SK-N-DZ (cell line): ENCODE results near the gene CDC42EP3.

ENCODE experiments used
- DNase-seq: peaks from one replicate; pipeline ENCODE4 v3.0.0-alpha.2; 2015; ENCODE audit warnings: low spot score

The CDC42EP3 gene

DNA sequence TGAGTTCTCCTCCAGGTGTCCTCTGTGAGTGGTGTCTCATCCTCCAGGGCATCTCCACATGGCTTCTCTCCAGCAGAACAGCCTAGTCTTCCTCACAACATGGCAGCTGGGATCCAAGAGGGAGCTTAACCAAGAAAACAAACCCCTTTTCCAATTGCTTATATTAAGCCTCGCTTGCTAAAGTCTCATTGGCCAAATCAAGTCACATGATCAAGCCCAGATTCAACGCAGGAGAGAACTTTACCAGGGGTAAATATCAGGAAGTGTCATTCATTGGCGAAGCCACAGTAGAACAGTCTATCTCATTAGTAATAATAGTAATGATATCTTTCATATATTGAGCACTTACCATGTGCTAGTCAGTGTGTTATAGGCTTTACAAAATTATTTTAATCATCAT, 53.1 kb downstream of the CDC42EP3 start:
- DNase-seq: no peak

DNA sequence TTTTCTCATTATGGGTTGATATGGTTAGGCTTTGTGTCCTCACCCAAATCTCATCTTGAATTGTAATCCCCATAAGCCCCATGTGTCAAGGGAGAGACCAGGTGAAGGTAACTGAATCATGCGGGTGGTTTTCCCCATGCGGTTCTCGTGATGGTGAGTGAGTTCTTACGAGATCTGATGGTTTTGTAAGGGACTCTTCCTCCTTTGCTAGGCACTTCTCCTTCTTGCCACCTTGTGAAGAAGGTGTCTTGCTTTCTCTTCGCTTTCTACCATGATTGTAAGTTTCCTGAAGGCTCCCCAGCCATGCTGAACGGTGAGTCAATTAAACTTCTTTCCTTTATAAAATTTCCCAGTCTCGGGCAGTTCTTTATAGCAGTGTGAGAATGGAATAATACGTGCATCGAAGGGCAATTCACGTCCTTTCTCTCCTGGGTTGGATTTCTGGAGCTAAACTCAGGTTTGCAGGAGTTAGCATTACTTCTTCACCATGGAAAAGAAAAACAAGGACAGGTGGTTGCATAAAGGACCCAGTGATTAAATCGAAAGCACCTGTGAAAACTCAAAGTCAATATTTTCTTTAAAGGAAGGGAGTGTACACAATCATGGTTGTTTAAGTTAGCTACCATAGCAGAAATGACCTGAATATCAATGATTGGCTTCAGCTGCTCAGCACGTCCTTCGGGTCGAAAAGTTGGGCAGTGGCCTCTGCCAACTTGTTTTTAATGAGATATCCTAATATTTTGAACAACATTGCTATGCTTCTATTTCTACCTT, 54.1 kb downstream of the CDC42EP3 start:
- DNase-seq: no peak

DNA sequence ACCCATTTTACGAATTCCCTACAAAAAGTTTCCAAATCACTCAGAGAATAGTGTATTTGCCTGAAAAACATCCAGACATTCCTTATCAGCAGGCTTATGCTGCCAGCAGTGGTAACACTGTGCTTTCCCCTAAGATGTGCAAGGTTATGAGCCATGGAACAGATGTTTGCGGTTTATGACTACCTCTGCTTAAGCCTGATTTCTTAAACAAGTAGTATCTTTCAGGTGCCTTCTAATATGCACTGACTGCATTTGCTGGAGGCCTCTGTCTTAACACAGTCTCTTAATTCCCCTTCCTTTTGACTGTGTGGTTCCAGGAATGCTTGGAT, 54.8 kb downstream of the CDC42EP3 start:
- no peak for DNase-seq

DNA sequence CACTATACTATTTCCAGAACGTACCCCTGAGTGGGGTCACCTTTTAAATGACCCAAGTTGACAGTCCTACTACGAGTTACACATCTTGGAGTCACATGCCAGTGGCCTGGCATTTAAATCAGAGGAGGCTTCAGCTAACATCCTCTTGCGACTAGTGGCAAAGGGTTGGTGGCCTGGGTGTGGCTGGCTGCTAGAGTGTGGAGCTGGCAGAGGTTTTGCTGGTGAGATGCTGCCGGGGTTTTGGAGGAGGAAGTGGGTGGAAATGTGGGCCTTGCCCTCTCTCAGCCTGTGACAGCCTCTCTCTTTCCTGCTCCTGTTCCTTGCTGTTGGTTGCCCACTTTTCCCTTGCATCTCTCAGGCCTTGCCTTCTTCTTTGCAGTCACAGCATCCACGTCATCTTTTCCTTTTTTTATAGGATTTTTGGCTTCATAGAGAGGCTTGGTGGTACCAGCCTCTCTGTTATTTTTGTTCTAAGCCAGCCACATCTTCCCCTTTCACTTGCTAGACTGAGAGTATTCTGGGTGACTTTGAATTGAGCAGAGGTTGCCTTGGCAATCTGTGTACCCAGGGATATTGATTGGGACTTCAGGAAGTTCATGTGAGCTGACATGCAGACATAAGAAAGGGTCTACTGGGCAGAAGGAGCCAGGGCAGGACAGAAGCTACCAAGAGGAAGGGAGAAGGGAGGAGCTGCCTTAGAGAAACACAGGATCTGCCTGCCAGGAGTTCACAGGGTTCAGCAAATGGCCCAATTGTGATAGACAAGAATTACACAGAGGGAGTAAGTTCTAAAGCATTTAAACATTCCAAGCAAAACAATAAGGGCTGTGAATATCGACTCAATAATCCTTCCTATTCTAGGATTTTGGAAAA, 55.4 kb downstream of the CDC42EP3 start:
- DNase-seq: no peak

DNA sequence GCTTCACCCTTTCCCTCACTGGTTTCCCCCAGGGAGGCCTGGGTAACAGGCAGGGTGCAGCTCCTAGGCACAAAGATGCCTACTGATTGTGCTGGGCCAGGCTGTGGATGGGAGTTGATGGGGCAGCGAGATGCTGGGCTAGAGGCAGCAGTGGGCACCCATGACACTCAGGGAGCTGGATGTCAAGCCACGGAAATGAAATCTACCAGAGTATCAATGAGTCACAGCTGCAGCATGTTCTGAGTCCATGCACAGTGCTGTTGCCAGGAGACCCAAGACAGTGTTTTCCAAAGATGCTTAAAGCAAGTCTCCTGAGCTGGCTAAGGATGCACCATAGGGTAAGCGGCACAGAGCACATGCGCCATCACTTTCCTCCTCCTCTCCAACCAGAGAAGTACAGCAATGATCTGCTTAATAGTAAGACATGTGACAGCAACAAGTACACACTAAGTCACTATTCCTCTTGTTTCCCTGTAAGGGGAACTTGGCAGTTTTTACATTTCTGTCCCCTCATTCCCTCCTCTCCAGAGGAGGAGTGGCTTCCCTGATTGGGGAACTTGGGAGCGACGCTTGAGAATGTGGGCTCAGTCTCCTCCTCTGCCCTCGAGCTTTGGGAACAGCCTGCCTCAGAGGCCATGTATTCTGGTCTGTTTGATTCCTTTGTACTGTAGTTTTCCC, 57.2 kb downstream of the CDC42EP3 start:
- DNase-seq: no peak

DNA sequence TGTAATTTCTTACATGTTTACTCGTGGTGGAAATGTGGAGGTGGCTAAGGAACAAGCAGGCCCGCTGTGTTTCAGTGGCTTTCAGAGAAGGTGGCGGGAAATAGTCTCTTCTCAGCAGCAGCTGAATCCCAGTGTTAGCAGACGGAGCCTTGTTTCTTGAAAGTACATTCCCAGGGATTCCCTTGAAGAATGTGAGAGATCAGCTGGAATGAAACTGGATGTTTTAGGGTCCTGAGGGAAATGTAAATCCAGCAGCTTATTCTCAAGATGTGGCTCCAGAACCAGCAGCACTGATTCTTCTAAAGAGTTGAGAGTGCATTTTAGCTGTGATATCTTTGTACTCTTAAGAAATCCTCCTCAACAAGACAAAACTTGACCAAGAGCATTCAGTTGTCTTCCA, 59.1 kb downstream of the CDC42EP3 start:
- no peak for DNase-seq

DNA sequence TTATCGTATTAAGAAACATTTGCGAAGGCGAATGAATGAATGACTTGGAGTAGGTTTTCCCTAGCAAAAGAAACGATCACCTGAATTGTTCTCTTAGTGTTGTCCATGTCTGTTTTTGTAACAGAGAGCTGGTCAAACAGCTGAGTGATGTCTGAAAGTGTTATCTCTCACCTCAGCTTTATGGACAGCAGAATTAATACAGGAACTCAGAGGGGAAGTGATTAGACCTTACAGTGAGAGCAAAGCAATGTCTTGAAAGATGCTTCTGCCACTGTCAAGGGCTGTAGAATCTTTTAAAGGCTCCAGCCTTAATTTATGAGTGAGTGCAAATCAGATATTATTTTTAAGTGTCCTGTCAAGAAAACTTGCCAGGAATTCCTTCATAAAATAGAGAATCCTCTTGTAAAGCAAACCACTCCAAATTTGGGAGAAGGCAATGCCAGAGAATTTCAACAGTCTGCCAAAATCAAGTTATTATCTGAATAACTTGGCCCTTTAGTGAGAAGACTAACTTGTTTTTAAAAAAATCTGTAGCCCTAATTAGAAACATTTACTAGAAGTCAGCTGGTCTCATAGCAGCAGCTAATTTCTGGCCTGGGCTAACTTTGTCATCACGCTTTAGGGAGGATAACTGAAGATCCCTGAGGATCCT, 60.7 kb downstream of the CDC42EP3 start:
- DNase-seq: no peak

DNA sequence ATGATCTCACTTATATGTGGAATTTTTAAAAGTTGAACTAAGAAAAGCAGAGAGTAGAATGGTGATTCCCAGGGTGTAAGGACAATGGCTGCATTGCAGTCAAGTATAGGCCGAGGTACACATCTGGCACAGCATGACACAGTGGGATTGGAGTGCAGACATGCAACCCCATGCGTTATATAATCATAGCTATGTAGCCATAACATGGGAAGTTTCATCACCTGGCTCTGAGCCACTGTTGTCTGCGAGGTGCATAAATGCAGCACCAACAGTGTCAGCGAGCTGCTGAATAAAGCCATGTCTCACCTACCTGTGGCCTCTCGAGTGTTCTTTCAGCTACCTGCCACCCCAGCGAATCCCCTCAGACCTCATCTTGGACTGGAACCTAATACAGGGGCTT, 61.7 kb downstream of the CDC42EP3 start:
- no peak for DNase-seq

DNA sequence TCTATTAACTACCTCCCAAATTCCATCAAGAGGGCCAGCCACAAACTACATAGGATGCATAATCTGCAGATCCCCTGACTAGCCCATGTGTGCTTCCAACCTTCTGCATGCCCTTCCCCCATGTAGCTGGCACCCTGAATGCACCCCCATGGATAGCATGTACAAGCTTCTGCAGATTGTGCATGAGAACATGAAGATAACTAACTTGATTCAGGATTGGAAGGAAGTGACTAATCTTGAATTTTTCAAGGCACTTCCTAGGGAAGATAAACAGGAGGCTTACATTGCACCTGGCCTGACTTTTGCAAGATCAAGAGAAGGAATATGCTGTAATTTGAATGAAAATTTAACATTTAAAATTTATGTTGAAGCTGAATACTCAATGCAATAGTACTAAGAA, 66.7 kb downstream of the CDC42EP3 start:
- no peak for DNase-seq

DNA sequence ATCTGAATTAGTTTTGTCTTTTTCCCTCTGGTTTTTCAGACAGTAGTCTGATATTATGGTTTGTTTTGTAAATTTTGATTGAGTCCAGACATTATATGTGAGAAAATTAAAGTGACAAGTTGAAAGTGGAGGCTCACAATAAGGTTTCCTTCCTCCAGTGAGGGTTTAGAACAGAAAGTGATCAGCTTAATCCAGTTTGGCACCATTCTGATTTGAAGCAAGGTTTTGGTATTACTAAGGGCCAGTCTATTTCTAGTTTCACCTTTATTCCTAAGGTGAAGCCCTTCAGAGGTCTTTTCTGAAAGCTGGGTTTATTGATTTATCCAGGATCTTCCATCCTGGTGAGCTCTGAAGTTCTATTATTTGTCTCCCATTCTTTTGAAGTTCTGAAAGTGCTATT, 68.7 kb downstream of the CDC42EP3 start:
- DNase-seq: no peak

DNA sequence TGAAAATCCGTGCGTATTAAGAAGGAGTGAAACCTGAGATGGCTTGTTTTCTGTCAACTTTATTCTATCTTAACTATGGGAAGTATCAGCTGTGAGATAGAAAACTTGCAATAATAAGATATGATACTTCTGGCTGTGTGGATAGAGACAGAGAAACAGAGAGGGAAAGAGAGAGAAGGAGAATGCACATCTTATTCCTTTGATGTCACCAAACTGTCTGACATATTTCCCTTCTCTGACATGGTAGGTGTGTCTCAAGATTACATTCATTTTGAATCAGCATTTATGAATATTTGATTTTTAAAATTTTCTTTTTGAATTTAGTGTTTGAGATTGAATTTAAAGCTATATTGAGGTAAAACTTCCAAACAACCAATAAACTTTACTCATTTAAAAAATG, 69.4 kb downstream of the CDC42EP3 start:
- no peak for DNase-seq

DNA sequence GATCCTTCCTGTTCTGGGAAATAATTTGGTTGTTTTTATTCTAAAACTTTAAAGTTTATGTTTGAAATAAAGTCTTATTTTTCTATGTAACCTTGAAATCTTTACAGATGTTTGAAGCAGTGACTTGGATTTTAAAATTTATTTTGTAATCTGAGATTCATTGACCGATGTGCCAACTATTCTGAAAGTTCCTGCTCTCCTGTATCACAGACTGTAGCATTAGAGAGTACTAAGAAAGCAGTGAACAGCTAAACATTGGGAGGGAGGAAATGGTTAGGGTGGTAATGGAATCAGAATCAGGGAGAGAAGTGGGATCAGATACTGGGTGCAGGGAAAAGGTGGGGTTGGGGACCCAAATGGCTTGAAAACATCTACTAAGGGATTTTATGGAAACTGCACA, 69.9 kb downstream of the CDC42EP3 start:
- DNase-seq: no peak

DNA sequence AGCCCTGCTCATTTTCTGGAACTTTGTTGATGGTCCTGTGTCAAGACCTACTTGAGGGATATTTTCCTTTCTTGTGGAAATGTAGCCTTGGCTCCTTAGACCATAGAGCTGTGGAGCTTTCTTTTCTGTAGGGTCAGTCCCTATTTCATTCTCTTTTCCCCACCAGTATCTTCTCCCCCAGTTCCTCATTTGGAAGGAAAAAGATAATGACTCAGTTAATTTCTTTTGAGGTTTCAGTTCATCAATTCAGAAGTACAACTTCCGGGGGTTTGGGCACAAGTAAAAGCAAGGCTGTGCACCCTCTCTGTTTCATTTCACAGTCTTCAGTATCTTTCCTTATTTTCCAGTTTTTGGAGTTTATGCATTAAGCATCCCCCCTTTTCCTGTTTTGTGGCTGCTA, 70.7 kb downstream of the CDC42EP3 start:
- no peak for DNase-seq

DNA sequence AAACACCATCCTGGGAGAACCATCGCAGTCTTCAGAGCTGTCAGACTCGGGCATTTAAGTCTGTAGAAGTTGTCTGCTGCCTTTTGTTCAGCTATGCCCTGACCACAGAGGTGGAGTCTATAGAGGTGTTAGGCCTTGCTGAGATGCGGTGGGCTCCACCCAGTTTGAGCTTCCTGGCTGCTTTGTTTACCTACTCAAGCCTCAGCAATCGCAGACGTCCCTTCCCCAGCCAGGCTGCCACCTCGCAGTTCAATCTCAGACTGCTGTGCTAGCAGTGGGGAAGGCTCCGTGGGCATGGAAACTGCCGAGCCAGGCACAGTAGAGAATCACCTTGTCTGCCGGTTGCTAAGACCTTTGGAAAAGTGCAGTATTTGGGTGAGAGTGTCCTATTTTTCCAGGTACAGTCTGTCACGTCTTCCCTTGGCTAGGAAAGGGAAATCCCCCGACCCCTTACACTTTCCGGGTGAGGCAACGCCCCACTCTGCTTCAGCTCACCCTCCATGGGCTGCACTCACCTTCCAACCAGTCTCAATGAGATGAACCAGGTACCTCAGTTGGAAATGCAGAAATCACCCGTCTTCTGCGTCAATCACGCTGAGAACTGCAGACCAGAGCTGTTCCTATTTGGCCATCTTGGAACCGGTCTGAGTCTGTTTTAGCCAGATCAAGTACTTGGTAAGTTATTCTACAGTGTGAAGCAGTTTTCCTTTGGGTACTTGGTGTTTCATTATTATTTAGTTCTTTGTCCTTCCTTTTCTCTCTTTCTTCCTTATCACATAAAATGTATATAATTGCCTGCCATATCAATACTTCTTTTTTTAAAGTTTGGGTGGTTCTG, 71.5 kb downstream of the CDC42EP3 start:
- no peak for DNase-seq

DNA sequence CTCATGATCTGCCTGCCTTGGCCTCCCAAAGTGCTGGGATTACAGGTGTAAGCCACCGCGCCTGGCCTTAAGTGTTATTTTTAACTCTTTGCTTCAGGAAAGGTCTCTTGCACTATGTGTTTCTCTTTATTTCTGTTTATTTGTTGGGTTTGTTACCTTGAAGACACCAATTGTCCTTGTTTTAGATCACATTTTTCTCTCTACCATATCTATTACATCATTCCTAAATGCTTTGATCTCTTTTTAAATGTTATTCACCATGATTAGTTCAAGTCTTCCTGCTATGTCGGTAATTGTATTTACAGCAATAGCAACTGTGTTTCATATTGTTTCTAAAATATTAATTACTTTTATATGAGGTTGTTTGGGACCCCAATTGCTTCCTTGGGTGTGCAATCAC, 77.7 kb downstream of the CDC42EP3 start:
- no peak for DNase-seq

DNA sequence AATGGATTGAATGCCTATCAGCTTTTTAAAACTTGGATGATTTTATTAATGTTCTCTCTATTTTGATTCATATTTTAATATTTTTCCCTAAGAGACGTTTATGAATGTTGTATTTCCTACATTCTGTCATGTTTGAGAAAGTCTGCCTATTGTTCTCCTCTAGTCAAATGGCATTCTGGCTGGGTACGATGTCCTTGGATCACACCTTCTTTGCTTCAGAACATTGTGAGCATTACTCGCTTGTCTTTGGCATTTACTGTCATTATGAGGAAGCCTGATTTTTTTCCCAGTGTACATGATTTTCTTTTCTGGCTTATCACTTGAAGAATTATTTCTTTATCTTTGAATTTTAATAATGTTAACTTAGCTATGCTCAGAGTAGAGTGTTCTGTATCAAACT, 78.4 kb downstream of the CDC42EP3 start:
- DNase-seq: no peak
